NT2/D1 (cell line): ENCODE results near the gene OTOP2.

Experiments
- YY1 ChIP-seq: IDR thresholded peaks from 2 replicates; pipeline ENCODE4 v1.6.1; 2011; ENCODE audit not compliant: insufficient read length, insufficient read depth
- ZNF274 ChIP-seq: IDR thresholded peaks from 2 replicates; pipeline ENCODE4 v1.6.1; 2011; ENCODE audit warnings: mild to moderate bottlenecking, low read depth, low read length

DNA sequence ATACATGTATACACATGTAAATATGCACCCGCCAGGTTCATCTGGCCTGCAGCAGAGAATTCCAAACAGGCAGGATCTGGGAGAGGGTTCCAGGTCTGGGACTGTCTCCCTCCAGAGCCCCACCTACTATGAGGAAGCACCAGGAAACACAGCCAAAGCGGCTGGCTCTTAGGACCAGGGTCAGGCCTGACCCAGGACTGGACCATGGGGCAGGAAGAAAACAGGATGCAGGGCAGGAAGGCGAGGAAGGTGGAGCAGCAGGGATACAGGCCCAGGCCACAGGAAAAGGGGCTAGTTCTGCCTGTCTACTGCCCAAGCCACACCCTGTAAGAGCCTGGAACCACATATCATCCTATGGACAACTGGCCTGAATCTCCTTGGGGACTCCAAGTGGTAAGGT, 46.3 kb downstream of the OTOP2 start:
- no peak for TF ChIP-seq YY1
- TF ChIP-seq ZNF274: no peak
